HCEC 1CT (cell line): Measurements from ENCODE around the gene MEIS3.
"Not testable (repeated sequence)": the region's sequence is repeated elsewhere in the genome, so short reads cannot be mapped to it uniquely, and the experiment has no call there.

Experiments used
- DNase-seq: peaks from one replicate; pipeline ENCODE4 v3.0.0-alpha.2; 2017

The MEIS3 gene

GRCh38 chr19:47414469-47414868 lies 4.9 kb downstream of the MEIS3 start:
- DNase-seq, result no peak

GRCh38 chr19:47413941-47414340 lies 5.4 kb downstream of the MEIS3 start:
- DNase-seq, result no peak

GRCh38 chr19:47411696-47412095 lies 7.6 kb downstream of the MEIS3 start:
- not testable (repeated sequence) for DNase-seq

- DNase-seq, result no peak
Observed at GRCh38 chr19:47411101-47411500, 8.2 kb downstream of the MEIS3 start.

GRCh38 chr19:47408156-47408938 lies 11.0 kb downstream of the MEIS3 start:
- no peak for DNase-seq

- DNase-seq, result no peak
Observed at GRCh38 chr19:47407417-47407774, 11.9 kb downstream of the MEIS3 start.

GRCh38 chr19:47406711-47407416 lies 12.5 kb downstream of the MEIS3 start:
- DNase-seq, result no peak

- DNase-seq, result no peak
Observed at GRCh38 chr19:47405854-47406417, 13.4 kb downstream of the MEIS3 start.

GRCh38 chr19:47405197-47405550 lies 14.2 kb downstream of the MEIS3 start:
- DNase-seq, result no peak

- no peak for DNase-seq
Observed at GRCh38 chr19:47404334-47405196, 14.8 kb downstream of the MEIS3 start.

GRCh38 chr19:47402504-47402903 lies 16.8 kb downstream of the MEIS3 start:
- DNase-seq, result no peak

- no peak for DNase-seq
Observed at GRCh38 chr19:47398707-47399597, 20.4 kb downstream of the MEIS3 start.

- peak; percentile 68 for DNase-seq
Observed at GRCh38 chr19:47391510-47392223, 27.7 kb downstream of the MEIS3 start.

- no peak for DNase-seq
Observed at GRCh38 chr19:47390533-47391488, 28.5 kb downstream of the MEIS3 start.

GRCh38 chr19:47389150-47389556 lies 30.2 kb downstream of the MEIS3 start:
- no peak for DNase-seq

GRCh38 chr19:47388721-47389120 lies 30.6 kb downstream of the MEIS3 start:
- DNase-seq, result not testable (repeated sequence)

- not testable (repeated sequence) for DNase-seq
Observed at GRCh38 chr19:47387623-47388022, 31.7 kb downstream of the MEIS3 start.

- DNase-seq, result not testable (repeated sequence)
Observed at GRCh38 chr19:47386582-47386981, 32.7 kb downstream of the MEIS3 start.

- not testable (repeated sequence) for DNase-seq
Observed at GRCh38 chr19:47384533-47384932, 34.8 kb downstream of the MEIS3 start.

- not testable (repeated sequence) for DNase-seq
Observed at GRCh38 chr19:47383890-47384289, 35.4 kb downstream of the MEIS3 start.
